ENCODE results near the gene HAUS8. TPM values are rescaled to one million over a fixed set of nuclear protein-coding genes. Genes with fewer than 3 reads are reported as not detected.
A peak's percentile ranks its signal among the peaks of the same experiment; 100 is the strongest.

Gene HAUS8, protein sequence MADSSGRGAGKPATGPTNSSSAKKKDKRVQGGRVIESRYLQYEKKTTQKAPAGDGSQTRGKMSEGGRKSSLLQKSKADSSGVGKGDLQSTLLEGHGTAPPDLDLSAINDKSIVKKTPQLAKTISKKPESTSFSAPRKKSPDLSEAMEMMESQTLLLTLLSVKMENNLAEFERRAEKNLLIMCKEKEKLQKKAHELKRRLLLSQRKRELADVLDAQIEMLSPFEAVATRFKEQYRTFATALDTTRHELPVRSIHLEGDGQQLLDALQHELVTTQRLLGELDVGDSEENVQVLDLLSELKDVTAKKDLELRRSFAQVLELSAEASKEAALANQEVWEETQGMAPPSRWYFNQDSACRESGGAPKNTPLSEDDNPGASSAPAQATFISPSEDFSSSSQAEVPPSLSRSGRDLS
- 26.5 and 30.8 TPM in 2 replicates for total RNA-seq (2021)
- Bru-seq, nascent RNA, result percentile 80 among the genes with signal in this experiment
- BruChase-seq, experiment 1, labeled RNA remaining after a 2-hour chase, result percentile 59 among the genes with signal in this experiment
- percentile 69 among the genes with signal in this experiment for BruChase-seq, experiment 2, labeled RNA remaining after a 6-hour chase
- long read RNA-seq, transcript HAUS8-202 (11 exons, 1,545 nt), result minor isoform, 5 of 98 reads
- long read RNA-seq, transcript HAUS8-201 (11 exons, 1,568 nt), result major isoform, 62 of 98 reads
- long read RNA-seq, partial matches to known transcripts, result 1 of 98 reads
- long read RNA-seq, other reads (novel, unspliced or antisense), result 26 of 98 reads

DNA sequence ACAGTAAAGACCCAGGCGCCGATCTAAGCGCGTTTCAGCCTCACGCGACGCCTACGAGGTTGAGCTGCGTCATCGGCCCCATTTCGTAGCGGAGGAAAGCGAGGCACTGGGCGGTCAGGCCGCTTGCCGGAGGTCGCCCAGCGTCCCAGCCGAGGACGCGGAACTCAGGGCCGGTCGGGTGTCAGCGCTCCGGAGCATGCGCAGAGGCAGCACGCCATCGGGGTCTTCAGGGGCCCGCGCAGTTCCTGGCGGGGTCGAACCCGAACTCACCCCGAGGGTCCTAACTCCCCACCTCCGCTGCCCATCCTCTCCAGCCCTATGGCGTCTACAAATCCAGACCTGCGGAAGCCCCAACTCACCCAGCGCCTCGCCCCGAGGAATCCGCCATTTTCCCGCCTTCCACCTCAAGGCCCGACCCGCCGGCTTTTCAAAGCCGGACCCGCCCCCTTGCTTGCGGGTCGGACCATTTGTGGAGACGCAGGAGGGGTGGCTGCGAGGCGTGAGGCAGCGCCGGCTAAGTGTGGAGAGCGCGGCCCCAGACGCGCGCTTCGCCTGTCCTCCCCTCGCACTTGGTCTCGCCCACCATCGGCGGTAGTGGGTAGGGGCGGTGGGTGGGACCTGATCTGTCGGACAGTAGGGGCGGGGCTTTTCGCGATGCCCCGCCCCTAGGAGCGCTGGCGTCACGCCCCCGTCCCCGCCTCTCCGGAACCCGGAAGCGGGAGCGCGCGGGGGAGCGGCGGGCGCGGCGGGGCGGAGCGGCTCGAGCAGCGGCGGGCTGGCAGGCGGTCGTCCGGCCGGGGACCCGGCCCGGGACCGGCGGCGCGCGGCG is at the start of gene HAUS8, which contains the start of gene MYO9B:
Gene HAUS8 (minus strand): TSS at position 418 of the 829 bp plus-strand sequence. CDS start 30 bp downstream, at position 388.
Gene MYO9B (plus strand): TSS at position 743 of the 829 bp plus-strand sequence. CDS start 25,941 bp downstream, outside the sequence.
- Histone ChIP-seq H2AFZ (peak within 1 kb of the TSS; percentile 86), H3K36me3 (ENCODE audit: low read depth) (peaks cover 9% of the 10 kb centered on the region; the same call in 1 of the 2 replicates), H3K4me1 (replicated peaks; ENCODE audit: insufficient read depth) (peaks cover 46% of the 10 kb centered on the region), H3K4me2 (peak within 1 kb of the TSS; percentile 95), H3K4me3 (peak within 1 kb of the TSS; percentile 86), H3K27me3 (ENCODE audit: insufficient read depth, low read depth) (no peaks in the 10 kb centered on the region), H3K27ac (peak within 1 kb of the TSS; percentile 47), H3K9me2 (ENCODE audit: insufficient read depth) (no peaks in the 10 kb centered on the region), H4K20me1 (ENCODE audit: insufficient read depth) (peaks cover 21% of the 10 kb centered on the region), H3F3A (ENCODE audit: insufficient read depth, low read depth) (peaks cover 31% of the 10 kb centered on the region), H3K79me2 (ENCODE audit: low read depth) (peaks cover 74% of the 10 kb centered on the region), H3K9me3 (ENCODE audit: insufficient read depth, low read depth) (no peaks in the 10 kb centered on the region)
- POLR2A ChIA-PET (ENCODE audit: unreplicated experiment), result no interaction called here
- CTCF ChIA-PET, result interaction anchor here (0.6 kb wide), 1 partner anchor 269 kb away, joined by 6 read pairs; no protein-coding TSS in a partner anchor
- TF ChIP-seq EZH2 (IDR thresholded peaks at IDR 0.05; ENCODE audit: low read depth) (no peak), CTCF (conservative IDR thresholded peaks at IDR 0.05) (no peak)
- peak; percentile 97 to 99 for DNase-seq
- intact Hi-C loops (cut with micrococcal nuclease; ENCODE audit: unreplicated experiment), result loop anchor here (5.0 kb wide), 2 partner anchors 152 to 392 kb away; partner anchors contain the start of gene OCEL1
- BruUV-seq (replicated peaks), result no TSS peak

GRCh38 chr19:17124025-17124424 is 48.8 kb upstream of the HAUS8 start:
- Histone ChIP-seq H3K9me2 (ENCODE audit: insufficient read depth) (no peaks in the 10 kb centered on the region), H2AFZ (no peak overlapping the region), H3K4me3 (no peak overlapping the region), H3K27me3 (ENCODE audit: insufficient read depth, low read depth) (no peaks in the 10 kb centered on the region), H3K4me1 (replicated peaks; ENCODE audit: insufficient read depth) (peaks cover 15% of the 10 kb centered on the region; the same call in 1 of the 2 replicates), H3K27ac (peak overlapping the region; percentile 8; the same call in 1 of the 2 replicates), H3K9me3 (ENCODE audit: insufficient read depth, low read depth) (no peaks in the 10 kb centered on the region), H3K79me2 (ENCODE audit: low read depth) (peaks cover 10% of the 10 kb centered on the region), H3F3A (ENCODE audit: insufficient read depth, low read depth) (peaks cover 30% of the 10 kb centered on the region), H3K4me2 (no peak overlapping the region), H4K20me1 (ENCODE audit: insufficient read depth) (peaks cover 13% of the 10 kb centered on the region), H3K36me3 (ENCODE audit: low read depth) (no peaks in the 10 kb centered on the region)
- ChIA-PET CTCF (no interaction called here), POLR2A (ENCODE audit: unreplicated experiment) (no interaction called here)
- intact Hi-C loops (cut with micrococcal nuclease; ENCODE audit: unreplicated experiment), result no loop called here
- BruUV-seq (replicated peaks), result no TSS peak
- DNase-seq, result no peak
- TF ChIP-seq CTCF (conservative IDR thresholded peaks at IDR 0.05) (no peak), EZH2 (IDR thresholded peaks at IDR 0.05; ENCODE audit: low read depth) (no peak)

DNA sequence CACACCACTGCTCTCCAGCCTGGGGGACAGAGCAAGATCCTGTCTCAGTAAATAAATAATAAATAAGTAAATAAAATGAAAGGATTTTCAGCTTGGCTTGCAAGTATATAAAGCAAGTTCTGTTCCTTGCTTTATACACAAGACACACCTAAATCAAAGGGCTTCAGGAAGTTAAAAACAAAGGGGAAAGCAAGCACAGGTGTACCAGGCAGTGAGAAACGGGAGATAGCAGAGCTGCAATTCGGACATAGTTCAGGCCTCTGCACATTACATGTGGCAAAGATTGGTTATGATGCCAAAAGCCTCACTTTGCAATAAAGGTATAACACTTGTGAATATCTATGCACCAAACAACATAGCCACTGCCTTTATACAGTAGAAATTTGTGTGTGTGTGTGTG is 47.8 kb upstream of the HAUS8 start:
- no peaks in the 10 kb centered on the region for H3K27me3 ChIP-seq (ENCODE audit: insufficient read depth, low read depth)
- no peaks in the 10 kb centered on the region for H3K9me2 ChIP-seq (ENCODE audit: insufficient read depth)
- peaks cover 19% of the 10 kb centered on the region for H4K20me1 ChIP-seq (ENCODE audit: insufficient read depth)
- no peaks in the 10 kb centered on the region for H3K36me3 ChIP-seq (ENCODE audit: low read depth)
- H3K79me2 ChIP-seq (ENCODE audit: low read depth), result peaks cover 16% of the 10 kb centered on the region
- TF ChIP-seq CTCF (conservative IDR thresholded peaks at IDR 0.05) (no peak), EZH2 (IDR thresholded peaks at IDR 0.05; ENCODE audit: low read depth) (no peak)
- peaks cover 15% of the 10 kb centered on the region; the same call in 1 of the 2 replicates for H3K4me1 ChIP-seq (replicated peaks; ENCODE audit: insufficient read depth)
- DNase-seq, result no peak
- H2AFZ ChIP-seq, result no peak overlapping the region
- H3K9me3 ChIP-seq (ENCODE audit: insufficient read depth, low read depth), result no peaks in the 10 kb centered on the region
- no peak overlapping the region for H3K4me3 ChIP-seq
- ChIA-PET CTCF (no interaction called here), POLR2A (ENCODE audit: unreplicated experiment) (no interaction called here)
- BruUV-seq (replicated peaks), result no TSS peak
- H3K27ac ChIP-seq, result no peak overlapping the region
- H3K4me2 ChIP-seq, result no peak overlapping the region
- intact Hi-C loops (cut with micrococcal nuclease; ENCODE audit: unreplicated experiment), result no loop called here
- peaks cover 33% of the 10 kb centered on the region for H3F3A ChIP-seq (ENCODE audit: insufficient read depth, low read depth)
